ENCODE data around the gene PCDHGB3. TPM values are rescaled to one million over a fixed set of nuclear protein-coding genes. Genes with fewer than 3 reads are reported as not detected.
"Not testable (repeated sequence)": the region's sequence is repeated elsewhere in the genome, so short reads cannot be mapped to it uniquely, and the experiment has no call there.

Gene PCDHGB3
- total RNA-seq, 2 donors from 2014 or later = 0.40 to 4.6 TPM

DNA sequence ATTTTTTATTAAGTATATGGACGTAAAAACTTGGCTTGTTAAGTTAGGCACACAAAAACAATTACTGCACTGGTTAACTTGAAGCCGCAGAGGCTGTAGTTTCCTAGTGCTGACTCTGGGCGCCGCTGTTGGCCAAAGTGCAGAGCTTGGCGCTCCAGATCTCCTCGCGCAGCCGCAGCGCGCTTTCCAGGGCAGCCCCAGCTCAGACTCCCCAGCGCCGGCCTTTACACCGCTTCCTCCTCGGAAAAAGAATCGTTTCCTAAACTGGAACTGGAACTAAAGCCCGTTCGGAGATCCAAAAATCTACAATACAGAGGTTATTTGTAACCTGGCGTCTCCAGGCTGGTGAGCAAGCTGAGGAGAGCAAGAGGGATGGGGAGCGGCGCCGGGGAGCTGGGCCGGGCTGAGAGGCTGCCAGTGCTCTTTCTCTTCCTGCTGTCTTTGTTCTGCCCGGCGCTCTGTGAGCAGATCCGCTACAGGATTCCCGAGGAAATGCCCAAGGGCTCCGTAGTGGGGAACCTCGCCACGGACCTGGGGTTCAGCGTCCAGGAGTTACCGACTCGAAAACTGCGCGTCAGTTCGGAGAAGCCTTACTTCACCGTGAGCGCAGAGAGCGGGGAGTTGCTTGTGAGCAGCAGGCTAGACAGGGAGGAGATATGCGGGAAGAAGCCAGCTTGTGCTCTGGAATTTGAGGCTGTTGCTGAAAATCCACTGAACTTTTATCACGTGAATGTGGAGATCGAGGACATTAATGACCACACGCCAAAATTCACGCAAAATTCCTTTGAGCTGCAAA, 27.9 kb downstream of the PCDHGB3 start, which contains the start of gene PCDHGB5:
PCDHGB5 (plus strand) TSS at position 192 of the 796 bp plus-strand sequence; CDS start at position 373, 181 bp downstream.
- not testable (repeated sequence) for H3K27me3 Mint-ChIP-seq (ENCODE audit: insufficient read depth); H3K4me1 ChIP-seq (ENCODE audit: control insufficient read depth, insufficient read depth, low read length); H3K4me1 Mint-ChIP-seq; DNase-seq; H3K9ac ChIP-seq (ENCODE audit: extremely low read depth, low read length, poor library complexity, severe bottlenecking); H3K36me3 ChIP-seq (ENCODE audit: control insufficient read depth, insufficient read depth, low read length); H3K27ac ChIP-seq (ENCODE audit: low read depth, low read length); H3K27me3 ChIP-seq (ENCODE audit: control insufficient read depth, insufficient read depth, low read length, poor library complexity, severe bottlenecking)
- Histone ChIP-seq H3K4me3 (ENCODE audit: low read length) (peak within 1 kb of the TSS; percentile 0), H3K9me3 (ENCODE audit: control insufficient read depth, low read length) (peaks cover 61% of the 10 kb centered on the region)
- peak within 1 kb of the TSS; percentile 64 for H3K4me3 Mint-ChIP-seq
- WGBS, 2 experiments (ENCODE audit: insufficient coverage in 1 of 2, insufficient read length in 1 of 2) = 80 to 90% methylated on average over 9 to 19 of the region's 43 CpGs
- H3K9me3 Mint-ChIP-seq = peaks cover 83% of the 10 kb centered on the region
- peak within 1 kb of the TSS; percentile 64 for H3K27ac Mint-ChIP-seq
- H3K36me3 Mint-ChIP-seq (ENCODE audit: low read depth) = peaks cover 51% of the 10 kb centered on the region
- TF ChIP-seq, protein P1, sequence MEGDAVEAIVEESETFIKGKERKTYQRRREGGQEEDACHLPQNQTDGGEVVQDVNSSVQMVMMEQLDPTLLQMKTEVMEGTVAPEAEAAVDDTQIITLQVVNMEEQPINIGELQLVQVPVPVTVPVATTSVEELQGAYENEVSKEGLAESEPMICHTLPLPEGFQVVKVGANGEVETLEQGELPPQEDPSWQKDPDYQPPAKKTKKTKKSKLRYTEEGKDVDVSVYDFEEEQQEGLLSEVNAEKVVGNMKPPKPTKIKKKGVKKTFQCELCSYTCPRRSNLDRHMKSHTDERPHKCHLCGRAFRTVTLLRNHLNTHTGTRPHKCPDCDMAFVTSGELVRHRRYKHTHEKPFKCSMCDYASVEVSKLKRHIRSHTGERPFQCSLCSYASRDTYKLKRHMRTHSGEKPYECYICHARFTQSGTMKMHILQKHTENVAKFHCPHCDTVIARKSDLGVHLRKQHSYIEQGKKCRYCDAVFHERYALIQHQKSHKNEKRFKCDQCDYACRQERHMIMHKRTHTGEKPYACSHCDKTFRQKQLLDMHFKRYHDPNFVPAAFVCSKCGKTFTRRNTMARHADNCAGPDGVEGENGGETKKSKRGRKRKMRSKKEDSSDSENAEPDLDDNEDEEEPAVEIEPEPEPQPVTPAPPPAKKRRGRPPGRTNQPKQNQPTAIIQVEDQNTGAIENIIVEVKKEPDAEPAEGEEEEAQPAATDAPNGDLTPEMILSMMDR (conservative IDR thresholded peaks at IDR 0.05) = peak; percentile 79

DNA sequence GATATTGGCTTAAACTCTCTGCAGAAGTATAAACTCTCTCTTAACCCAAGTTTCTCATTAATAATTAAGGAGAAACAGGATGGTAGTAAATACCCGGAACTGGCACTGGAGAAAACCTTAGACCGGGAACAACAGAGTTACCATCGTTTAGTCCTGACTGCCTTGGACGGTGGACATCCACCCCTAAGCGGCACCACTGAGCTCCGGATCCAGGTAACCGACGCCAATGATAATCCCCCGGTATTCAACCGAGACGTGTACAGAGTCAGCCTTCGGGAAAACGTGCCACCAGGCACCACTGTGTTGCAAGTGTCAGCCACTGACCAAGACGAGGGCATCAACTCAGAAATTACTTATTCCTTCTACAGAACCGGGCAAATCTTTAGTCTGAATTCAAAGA, 28.6 kb downstream of the PCDHGB3 start:
- peaks cover 83% of the 10 kb centered on the region for H3K9me3 Mint-ChIP-seq
- Histone ChIP-seq H3K9ac (ENCODE audit: extremely low read depth, low read length, poor library complexity, severe bottlenecking) (no peak overlapping the region), H3K27ac (ENCODE audit: low read depth, low read length) (no peak overlapping the region), H3K4me3 (ENCODE audit: low read length) (peak overlapping the region; percentile 0), H3K4me1 (ENCODE audit: control insufficient read depth, insufficient read depth, low read length) (no peaks in the 10 kb centered on the region), H3K9me3 (ENCODE audit: control insufficient read depth, low read length) (peaks cover 56% of the 10 kb centered on the region), H3K36me3 (ENCODE audit: control insufficient read depth, insufficient read depth, low read length) (no peaks in the 10 kb centered on the region), H3K27me3 (ENCODE audit: control insufficient read depth, insufficient read depth, low read length, poor library complexity, severe bottlenecking) (no peaks in the 10 kb centered on the region)
- 95 to 96% methylated on average over 15 of the region's 15 CpGs for WGBS, 2 experiments (ENCODE audit: insufficient coverage in 1 of 2, insufficient read length in 1 of 2)
- TF ChIP-seq, protein P1 (conservative IDR thresholded peaks at IDR 0.05) = no peak
- no peak overlapping the region for H3K27ac Mint-ChIP-seq
- no peaks in the 10 kb centered on the region for H3K4me1 Mint-ChIP-seq
- DNase-seq = no peak
- peaks cover 51% of the 10 kb centered on the region for H3K36me3 Mint-ChIP-seq (ENCODE audit: low read depth)
- H3K4me3 Mint-ChIP-seq = peak overlapping the region; percentile 64
- H3K27me3 Mint-ChIP-seq (ENCODE audit: insufficient read depth) = peaks cover 4% of the 10 kb centered on the region

DNA sequence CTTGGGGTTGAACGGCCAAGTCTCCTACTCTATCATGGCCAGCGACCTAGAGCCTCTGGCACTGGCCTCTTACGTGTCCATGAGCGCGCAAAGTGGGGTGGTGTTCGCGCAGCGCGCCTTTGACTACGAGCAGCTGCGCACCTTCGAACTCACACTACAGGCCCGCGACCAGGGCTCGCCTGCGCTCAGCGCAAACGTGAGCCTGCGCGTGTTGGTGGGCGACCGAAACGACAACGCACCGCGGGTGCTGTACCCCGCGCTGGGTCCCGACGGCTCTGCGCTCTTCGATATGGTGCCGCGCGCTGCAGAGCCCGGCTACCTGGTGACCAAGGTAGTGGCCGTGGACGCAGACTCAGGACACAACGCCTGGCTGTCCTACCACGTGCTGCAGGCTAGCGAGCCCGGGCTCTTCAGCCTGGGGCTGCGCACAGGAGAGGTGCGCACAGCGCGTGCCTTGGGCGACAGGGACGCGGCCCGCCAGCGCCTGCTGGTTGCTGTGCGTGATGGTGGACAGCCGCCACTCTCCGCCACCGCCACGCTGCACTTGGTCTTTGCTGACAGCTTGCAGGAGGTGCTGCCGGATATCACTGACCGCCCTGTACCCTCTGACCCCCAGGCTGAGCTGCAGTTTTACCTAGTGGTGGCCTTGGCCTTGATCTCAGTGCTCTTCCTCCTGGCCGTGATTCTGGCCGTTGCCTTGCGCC, 29.7 kb downstream of the PCDHGB3 start:
- H3K4me3 Mint-ChIP-seq = no peak overlapping the region
- Histone ChIP-seq H3K27ac (ENCODE audit: low read depth, low read length) (no peak overlapping the region), H3K27me3 (ENCODE audit: control insufficient read depth, insufficient read depth, low read length, poor library complexity, severe bottlenecking) (no peaks in the 10 kb centered on the region), H3K4me3 (ENCODE audit: low read length) (no peak overlapping the region), H3K36me3 (ENCODE audit: control insufficient read depth, insufficient read depth, low read length) (no peaks in the 10 kb centered on the region), H3K4me1 (ENCODE audit: control insufficient read depth, insufficient read depth, low read length) (no peaks in the 10 kb centered on the region), H3K9me3 (ENCODE audit: control insufficient read depth, low read length) (peaks cover 57% of the 10 kb centered on the region), H3K9ac (ENCODE audit: extremely low read depth, low read length, poor library complexity, severe bottlenecking) (no peak overlapping the region)
- DNase-seq = no peak
- TF ChIP-seq, protein P1 (conservative IDR thresholded peaks at IDR 0.05) = no peak
- H3K4me1 Mint-ChIP-seq = no peaks in the 10 kb centered on the region
- H3K27ac Mint-ChIP-seq = no peak overlapping the region
- WGBS, 2 experiments (ENCODE audit: insufficient coverage in 1 of 2, insufficient read length in 1 of 2) = 96 to 98% methylated on average over 57 to 61 of the region's 61 CpGs
- H3K36me3 Mint-ChIP-seq (ENCODE audit: low read depth) = peaks cover 52% of the 10 kb centered on the region
- peaks cover 84% of the 10 kb centered on the region for H3K9me3 Mint-ChIP-seq
- peaks cover 4% of the 10 kb centered on the region for H3K27me3 Mint-ChIP-seq (ENCODE audit: insufficient read depth)
